HEK293 (cell line): Measurements from ENCODE around the gene MASP1.
A peak's percentile ranks its signal among the peaks of the same experiment; 100 is the strongest.

Experiments used
- CTCF ChIA-PET: fragments of 350-600 bp; formaldehyde crosslinking; extraction: SDS; loops from one replicate; lab custom pipeline; 2021; ENCODE audit warnings: antibody characterized with exemption; lab: Yijun Ruan, JAX
- POLR2A ChIA-PET: fragments of 300-600 bp; formaldehyde crosslinking; extraction: SDS; loops from one replicate; lab custom pipeline; 2020; ENCODE audit warnings: antibody characterized with exemption, inconsistent platforms; lab: Yijun Ruan, JAX
- H3K27ac ChIP-seq: fragments of 200-500 bp; sonication (Bioruptor generic); 2 replicates; pipeline ENCODE4 v1.5.1; 2014; ENCODE audit warnings: low read depth, low read length, control low read depth, inconsistent platforms; ENCODE audit errors: extremely low read depth
- H3K36me3 ChIP-seq, 2 experiments: fragments of 200-500 bp in 1 of 2; sonication (Bioruptor generic) in 1 of 2; 1 replicate in 1 of 2; 2 replicates in 1 of 2; pipeline ENCODE4 v1.5.1; 2014 to 2017; ENCODE audit warnings: inconsistent platforms in 2 of 2, low read length in 2 of 2; ENCODE audit not compliant: control insufficient read depth in 2 of 2, insufficient read depth in 1 of 2
- H3K4me1 ChIP-seq: fragments of 200-500 bp; sonication (Bioruptor generic); 2 replicates; pipeline ENCODE4 v1.5.1; 2014; ENCODE audit warnings: mild to moderate bottlenecking, low read length, inconsistent platforms; ENCODE audit not compliant: control insufficient read depth, insufficient read depth
- H3K4me3 ChIP-seq: 2 replicates; pipeline ENCODE4 v1.5.1; 2011; ENCODE audit warnings: low read depth, mild to moderate bottlenecking, control low read depth, low read length, moderate library complexity
- H3K9me3 ChIP-seq: fragments of 200-500 bp; sonication (Bioruptor generic); 2 replicates; pipeline ENCODE4 v1.5.1; 2014; ENCODE audit warnings: low read depth, low read length, inconsistent platforms; ENCODE audit not compliant: control insufficient read depth, insufficient read depth
- OSR2 ChIP-seq: fragments of 450-650 bp; formaldehyde crosslinking; IDR thresholded peaks from 2 replicates; pipeline ENCODE4 v1.5.1; 2016; ENCODE audit warnings: missing biosample characterization, missing genetic modification characterization
- SALL2 ChIP-seq: fragments of 450-650 bp; formaldehyde crosslinking; IDR thresholded peaks from 2 replicates; pipeline ENCODE4 v1.5.0; 2017; ENCODE audit warnings: missing biosample characterization, mild to moderate bottlenecking, missing genetic modification characterization, borderline replicate concordance
- SETDB1 ChIP-seq: IDR thresholded peaks from one replicate; pipeline ENCODE4 v1.6.1; 2017; ENCODE audit warnings: mild to moderate bottlenecking, low read length, moderate library complexity, mixed read lengths; ENCODE audit not compliant: insufficient read length
- WT1 ChIP-seq: fragments of 450-650 bp; formaldehyde crosslinking; IDR thresholded peaks from 2 replicates; pipeline ENCODE4 v1.5.1; 2016; ENCODE audit warnings: missing biosample characterization, missing genetic modification characterization
- ZNF16 ChIP-seq: fragments of 450-650 bp; formaldehyde crosslinking; IDR thresholded peaks from 2 replicates; pipeline ENCODE4 v1.5.1; 2016; ENCODE audit warnings: low read depth, missing biosample characterization, missing genetic modification characterization
- ZNF169 ChIP-seq: fragments of 450-650 bp; formaldehyde crosslinking; IDR thresholded peaks from 2 replicates; pipeline ENCODE4 v1.5.1; 2016; ENCODE audit warnings: missing biosample characterization, missing genetic modification characterization
- ZNF175 ChIP-seq: fragments of 450-650 bp; formaldehyde crosslinking; IDR thresholded peaks from 2 replicates; pipeline ENCODE4 v1.5.1; 2016; ENCODE audit warnings: missing biosample characterization, missing genetic modification characterization
- ZNF184 ChIP-seq: fragments of 450-650 bp; IDR thresholded peaks from 2 replicates; pipeline ENCODE4 v1.5.1; 2018; ENCODE audit warnings: missing biosample characterization, mild to moderate bottlenecking, missing genetic modification characterization
- ZNF221 ChIP-seq: fragments of 450-650 bp; formaldehyde crosslinking; IDR thresholded peaks from 2 replicates; pipeline ENCODE4 v1.5.1; 2017; ENCODE audit warnings: missing biosample characterization, missing genetic modification characterization, borderline replicate concordance
- ZNF530 ChIP-seq: fragments of 450-650 bp; formaldehyde crosslinking; IDR thresholded peaks from 2 replicates; pipeline ENCODE4 v1.5.1; 2016; ENCODE audit warnings: low read depth, missing biosample characterization, missing genetic modification characterization
- ZNF585B ChIP-seq: fragments of 450-650 bp; formaldehyde crosslinking; IDR thresholded peaks from 2 replicates; pipeline ENCODE4 v1.5.1; 2016; ENCODE audit warnings: missing biosample characterization, missing genetic modification characterization
- ZNF596 ChIP-seq: fragments of 450-650 bp; IDR thresholded peaks from 2 replicates; pipeline ENCODE4 v1.5.0; 2018; ENCODE audit warnings: missing biosample characterization, mild to moderate bottlenecking, missing genetic modification characterization, moderate library complexity
- ZNF623 ChIP-seq: fragments of 450-650 bp; formaldehyde crosslinking; IDR thresholded peaks from 2 replicates; pipeline ENCODE4 v1.5.1; 2016; ENCODE audit warnings: missing biosample characterization, missing genetic modification characterization
- ZNF654 ChIP-seq: fragments of 450-650 bp; formaldehyde crosslinking; IDR thresholded peaks from 2 replicates; pipeline ENCODE4 v1.5.1; 2016; ENCODE audit warnings: low read depth, missing biosample characterization, missing genetic modification characterization
- ZNF664 ChIP-seq: fragments of 450-650 bp; formaldehyde crosslinking; IDR thresholded peaks from 2 replicates; pipeline ENCODE4 v1.5.1; 2016; ENCODE audit warnings: missing biosample characterization, missing genetic modification characterization
- ZNF76 ChIP-seq: fragments of 450-650 bp; formaldehyde crosslinking; IDR thresholded peaks from 2 replicates; pipeline ENCODE4; 2016; ENCODE audit warnings: low read depth, missing biosample characterization, missing genetic modification characterization, borderline replicate concordance
- ZNF792 ChIP-seq: fragments of 450-650 bp; formaldehyde crosslinking; IDR thresholded peaks from 2 replicates; pipeline ENCODE4 v1.5.1; 2016; ENCODE audit warnings: missing biosample characterization, missing genetic modification characterization
- ZNF843 ChIP-seq: fragments of 450-650 bp; formaldehyde crosslinking; IDR thresholded peaks from 2 replicates; pipeline ENCODE4 v1.5.1; 2016; ENCODE audit warnings: missing biosample characterization, missing genetic modification characterization
- TF ChIP-seq, protein P1 (sequence below): fragments of 450-650 bp; formaldehyde crosslinking; IDR thresholded peaks from 2 replicates; pipeline ENCODE4 v1.5.1; 2016; ENCODE audit warnings: missing biosample characterization, missing genetic modification characterization
- TF ChIP-seq, protein P2 (sequence below): fragments of 450-650 bp; formaldehyde crosslinking; IDR thresholded peaks from 2 replicates; pipeline ENCODE4 v1.5.0; 2017; ENCODE audit warnings: missing biosample characterization, missing genetic modification characterization, borderline replicate concordance
- TF ChIP-seq, protein P3 (sequence below): fragments of 450-650 bp; IDR thresholded peaks from 2 replicates; pipeline ENCODE4 v1.5.1; 2018; ENCODE audit warnings: missing biosample characterization, mild to moderate bottlenecking, missing genetic modification characterization

MASP1 gene

DNA sequence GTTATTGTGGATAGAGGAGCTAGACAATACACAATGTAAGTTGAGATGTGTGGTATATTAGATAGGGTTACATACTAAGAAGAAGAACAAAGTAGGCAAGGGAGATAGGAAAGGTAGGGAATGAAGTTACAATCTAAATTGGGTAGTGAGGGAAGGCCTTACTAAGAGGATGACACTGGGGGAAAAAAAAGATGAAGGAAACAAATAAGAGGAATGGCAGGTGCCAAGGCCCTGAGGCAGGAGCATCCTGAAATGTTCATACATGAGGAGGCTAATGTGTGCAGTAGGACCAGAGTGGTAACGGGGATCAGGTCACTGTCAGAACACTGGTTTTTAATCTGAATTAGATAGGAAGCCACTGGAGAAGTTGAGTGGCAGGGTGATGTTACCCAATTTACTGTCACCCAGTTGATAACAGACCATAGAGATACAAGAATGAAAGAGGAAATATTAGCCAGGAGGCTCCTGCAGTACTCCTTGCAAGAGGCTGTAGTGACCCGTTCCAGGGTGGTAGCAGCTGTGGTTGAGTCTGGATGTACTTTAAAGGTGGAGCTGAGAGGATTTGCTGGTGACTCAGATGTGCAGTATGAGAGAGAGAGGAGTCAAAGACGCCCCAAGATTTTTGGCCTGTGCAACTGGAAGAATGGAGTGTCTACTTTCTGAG is 79.9 kb downstream of the MASP1 start:
- ChIA-PET POLR2A (no interaction called here), CTCF (interaction anchor here (0.6 to 2.8 kb wide), 3 partner anchors 9 to 490 kb away, joined by 4 to 14 read pairs (median 5); no protein-coding TSS in a partner anchor)
- TF ChIP-seq ZNF221 (tag by site-specific recombination) (no peak), ZNF623 (tag by site-specific recombination) (peak; percentile 71), ZNF843 (tag by site-specific recombination) (no peak), ZNF175 (tag by site-specific recombination) (no peak)

DNA sequence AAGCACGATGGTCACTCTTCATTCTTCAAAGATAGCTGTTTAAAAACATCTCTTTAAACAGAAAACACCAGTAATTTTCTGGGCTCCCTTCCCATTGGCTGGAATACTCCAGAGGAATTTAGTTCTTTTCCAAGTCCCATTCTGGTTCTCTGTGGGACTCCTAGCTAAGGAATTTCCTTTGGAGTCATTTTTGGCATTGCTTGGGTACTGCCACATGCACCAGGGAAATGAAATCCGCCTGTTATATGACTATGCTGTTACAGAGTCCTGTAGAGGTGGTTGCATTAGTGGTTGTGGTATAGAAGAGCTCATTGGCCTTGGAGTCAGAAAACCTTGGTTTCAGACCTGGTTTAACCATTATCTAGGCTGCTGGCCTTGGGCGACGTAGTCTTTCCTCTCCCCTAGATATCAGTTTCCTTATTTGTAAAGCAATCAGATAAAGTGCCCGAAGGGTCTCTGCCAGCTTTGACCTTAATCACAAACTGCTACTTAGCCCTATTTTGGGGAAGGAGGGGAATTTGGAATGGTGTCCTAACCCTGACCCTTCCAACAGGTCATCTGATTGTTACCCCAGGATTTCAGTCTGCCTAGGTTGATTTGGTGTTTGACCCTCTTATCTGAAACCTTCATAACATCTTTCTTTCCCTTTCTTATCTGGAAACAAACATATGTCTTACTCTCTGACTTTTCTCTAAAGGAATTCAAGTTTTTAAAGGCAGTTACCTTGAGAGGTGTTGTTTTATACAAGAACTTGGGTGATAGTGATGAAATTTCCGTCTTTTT is 80.8 kb downstream of the MASP1 start:
- Histone ChIP-seq H3K9me3 (no peaks in the 10 kb centered on the region), H3K36me3 (no peaks in the 10 kb centered on the region), H3K4me1 (no peaks in the 10 kb centered on the region), H3K27ac (no peak overlapping the region), H3K4me3 (no peak overlapping the region)
- ChIA-PET POLR2A (no interaction called here), CTCF (interaction anchor here (1.3 to 2.8 kb wide), 2 partner anchors 10 to 71 kb away, joined by 3 to 14 read pairs; partner anchors contain the start of gene RPL39L)
- TF ChIP-seq, protein P1, sequence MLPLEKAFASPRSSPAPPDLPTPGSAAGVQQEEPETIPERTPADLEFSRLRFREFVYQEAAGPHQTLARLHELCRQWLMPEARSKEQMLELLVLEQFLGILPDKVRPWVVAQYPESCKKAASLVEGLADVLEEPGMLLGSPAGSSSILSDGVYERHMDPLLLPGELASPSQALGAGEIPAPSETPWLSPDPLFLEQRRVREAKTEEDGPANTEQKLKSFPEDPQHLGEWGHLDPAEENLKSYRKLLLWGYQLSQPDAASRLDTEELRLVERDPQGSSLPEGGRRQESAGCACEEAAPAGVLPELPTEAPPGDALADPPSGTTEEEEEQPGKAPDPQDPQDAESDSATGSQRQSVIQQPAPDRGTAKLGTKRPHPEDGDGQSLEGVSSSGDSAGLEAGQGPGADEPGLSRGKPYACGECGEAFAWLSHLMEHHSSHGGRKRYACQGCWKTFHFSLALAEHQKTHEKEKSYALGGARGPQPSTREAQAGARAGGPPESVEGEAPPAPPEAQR (tag by site-specific recombination), result no peak
- TF ChIP-seq SALL2 (tag by site-specific recombination), result no peak
- TF ChIP-seq WT1, result no peak
- TF ChIP-seq OSR2 (tag by site-specific recombination), result no peak
- no peak for TF ChIP-seq ZNF169 (tag by site-specific recombination)
- TF ChIP-seq ZNF585B (tag by site-specific recombination), result no peak
- TF ChIP-seq ZNF596 (tag by site-specific recombination), result no peak
- no peak for TF ChIP-seq ZNF654
- TF ChIP-seq ZNF16, result no peak
- TF ChIP-seq, protein P2, sequence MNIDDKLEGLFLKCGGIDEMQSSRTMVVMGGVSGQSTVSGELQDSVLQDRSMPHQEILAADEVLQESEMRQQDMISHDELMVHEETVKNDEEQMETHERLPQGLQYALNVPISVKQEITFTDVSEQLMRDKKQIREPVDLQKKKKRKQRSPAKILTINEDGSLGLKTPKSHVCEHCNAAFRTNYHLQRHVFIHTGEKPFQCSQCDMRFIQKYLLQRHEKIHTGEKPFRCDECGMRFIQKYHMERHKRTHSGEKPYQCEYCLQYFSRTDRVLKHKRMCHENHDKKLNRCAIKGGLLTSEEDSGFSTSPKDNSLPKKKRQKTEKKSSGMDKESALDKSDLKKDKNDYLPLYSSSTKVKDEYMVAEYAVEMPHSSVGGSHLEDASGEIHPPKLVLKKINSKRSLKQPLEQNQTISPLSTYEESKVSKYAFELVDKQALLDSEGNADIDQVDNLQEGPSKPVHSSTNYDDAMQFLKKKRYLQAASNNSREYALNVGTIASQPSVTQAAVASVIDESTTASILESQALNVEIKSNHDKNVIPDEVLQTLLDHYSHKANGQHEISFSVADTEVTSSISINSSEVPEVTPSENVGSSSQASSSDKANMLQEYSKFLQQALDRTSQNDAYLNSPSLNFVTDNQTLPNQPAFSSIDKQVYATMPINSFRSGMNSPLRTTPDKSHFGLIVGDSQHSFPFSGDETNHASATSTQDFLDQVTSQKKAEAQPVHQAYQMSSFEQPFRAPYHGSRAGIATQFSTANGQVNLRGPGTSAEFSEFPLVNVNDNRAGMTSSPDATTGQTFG (tag by site-specific recombination), result no peak
- no peak for TF ChIP-seq ZNF76 (tag by site-specific recombination)
- no peak for TF ChIP-seq SETDB1
- TF ChIP-seq ZNF530 (tag by site-specific recombination), result no peak
- TF ChIP-seq, protein P3, sequence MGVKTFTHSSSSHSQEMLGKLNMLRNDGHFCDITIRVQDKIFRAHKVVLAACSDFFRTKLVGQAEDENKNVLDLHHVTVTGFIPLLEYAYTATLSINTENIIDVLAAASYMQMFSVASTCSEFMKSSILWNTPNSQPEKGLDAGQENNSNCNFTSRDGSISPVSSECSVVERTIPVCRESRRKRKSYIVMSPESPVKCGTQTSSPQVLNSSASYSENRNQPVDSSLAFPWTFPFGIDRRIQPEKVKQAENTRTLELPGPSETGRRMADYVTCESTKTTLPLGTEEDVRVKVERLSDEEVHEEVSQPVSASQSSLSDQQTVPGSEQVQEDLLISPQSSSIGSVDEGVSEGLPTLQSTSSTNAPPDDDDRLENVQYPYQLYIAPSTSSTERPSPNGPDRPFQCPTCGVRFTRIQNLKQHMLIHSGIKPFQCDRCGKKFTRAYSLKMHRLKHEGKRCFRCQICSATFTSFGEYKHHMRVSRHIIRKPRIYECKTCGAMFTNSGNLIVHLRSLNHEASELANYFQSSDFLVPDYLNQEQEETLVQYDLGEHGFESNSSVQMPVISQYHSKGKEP (tag by site-specific recombination), result no peak
- TF ChIP-seq ZNF664 (tag by site-specific recombination), result no peak
- TF ChIP-seq ZNF792 (tag by site-specific recombination), result no peak
- no peak for TF ChIP-seq ZNF184 (tag by site-specific recombination)

More for the DNA sequence above, 79.9 kb downstream of the MASP1 start:
- no peak overlapping the region for H3K4me3 ChIP-seq
- no peaks in the 10 kb centered on the region for H3K36me3 ChIP-seq
- no peaks in the 10 kb centered on the region for H3K9me3 ChIP-seq
- no peaks in the 10 kb centered on the region for H3K4me1 ChIP-seq
- no peak overlapping the region for H3K27ac ChIP-seq
